CD4-positive, CD25-positive, alpha-beta regulatory T cell (primary cell): ENCODE measurements around the gene BAD. TPM values are rescaled to one million over a fixed set of nuclear protein-coding genes. Genes with fewer than 3 reads are reported as not detected.
"Not testable (repeated sequence)": the region's sequence is repeated elsewhere in the genome, so short reads cannot be mapped to it uniquely, and the experiment has no call there.

Experiments
- ATAC-seq, 2 donors: fragments of 150-1000 bp; cut with Tn5 transposase; one replicate each; pipeline ENCODE4 v1.10.0; 2021; ENCODE audit warnings: low read depth in 2 of 2, moderate number of reproducible peaks in 2 of 2, moderate library complexity in 1 of 2
- DNase-seq, 3 donors: peaks; one replicate each; pipeline versions ENCODE4 v3.0.0 to v3.0.0-alpha.2; 2012 to 2022; ENCODE audit warnings: mixed read lengths in 1 of 3
- H3K27ac ChIP-seq: one replicate; pipeline ENCODE4 v1.7.0; 2013; ENCODE audit warnings: mild to moderate bottlenecking, low read length; ENCODE audit not compliant: insufficient read depth, poor library complexity, severe bottlenecking
- H3K27me3 ChIP-seq: one replicate; pipeline ENCODE4 v1.7.0; 2013; ENCODE audit warnings: low read length; ENCODE audit not compliant: control insufficient read depth, insufficient read depth
- H3K36me3 ChIP-seq: one replicate; pipeline ENCODE4 v1.7.0; 2013; ENCODE audit warnings: mild to moderate bottlenecking, low read length, moderate library complexity; ENCODE audit not compliant: control insufficient read depth, insufficient read depth
- H3K4me1 ChIP-seq: 2 replicates; pipeline ENCODE4 v1.7.0; 2013; ENCODE audit warnings: mild to moderate bottlenecking, low read length; ENCODE audit not compliant: insufficient read depth, control insufficient read depth, poor library complexity, severe bottlenecking
- H3K4me3 ChIP-seq: one replicate; pipeline ENCODE4 v1.7.0; 2013; ENCODE audit warnings: low read depth, mild to moderate bottlenecking, low read length, moderate library complexity
- H3K9me3 ChIP-seq, 2 experiments: 1 replicate in 1 of 2; 2 replicates in 1 of 2; pipeline ENCODE4 v1.7.0; 2013; ENCODE audit warnings: low read length in 2 of 2, mild to moderate bottlenecking in 1 of 2, moderate library complexity in 1 of 2; ENCODE audit not compliant: control insufficient read depth in 2 of 2
- H3K27ac Mint-ChIP-seq, 3 donors: one replicate each; pipeline ENCODE4 v1.8.0; 2020 to 2022; ENCODE audit warnings: mild to moderate bottlenecking in 3 of 3, mixed read lengths in 3 of 3, moderate library complexity in 2 of 3
- H3K27me3 Mint-ChIP-seq: one replicate; pipeline ENCODE4 v1.8.0; 2022; ENCODE audit warnings: mild to moderate bottlenecking, mixed read lengths
- H3K36me3 Mint-ChIP-seq: one replicate; pipeline ENCODE4 v1.8.0; 2020; ENCODE audit warnings: mixed read lengths
- H3K4me1 Mint-ChIP-seq, 4 donors: one replicate each; pipeline ENCODE4 v1.8.0; 2020 to 2022; ENCODE audit warnings: mixed read lengths in 4 of 4, mild to moderate bottlenecking in 1 of 4
- H3K4me3 Mint-ChIP-seq, 4 donors: one replicate each; pipeline ENCODE4 v1.8.0; 2020 to 2022; ENCODE audit warnings: mild to moderate bottlenecking in 4 of 4, mixed read lengths in 4 of 4, moderate library complexity in 3 of 4
- H3K9me3 Mint-ChIP-seq, 7 donors: one replicate each; pipeline ENCODE4 v1.8.0; 2020 to 2022; ENCODE audit warnings: mixed read lengths in 7 of 7, mild to moderate bottlenecking in 3 of 7, moderate library complexity in 2 of 7
- polyA plus RNA-seq, 4 donors: library from polyadenylated mRNA; unstranded; fragments of 300-500 nt; fragmentation: Illumina TruSeq; gene quantifications; one replicate each; pipeline ENCODE4 v1.2.3, GENCODE V29; 2021
- total RNA-seq: library from RNA; stranded (reverse); gene quantifications from one replicate; pipeline ENCODE4 v1.2.3, GENCODE V29; 2022

Gene BAD
- total and polyA plus RNA-seq, 5 donors from 2014 or later = 25.7 to 50.4 (median 43.8) TPM

DNA sequence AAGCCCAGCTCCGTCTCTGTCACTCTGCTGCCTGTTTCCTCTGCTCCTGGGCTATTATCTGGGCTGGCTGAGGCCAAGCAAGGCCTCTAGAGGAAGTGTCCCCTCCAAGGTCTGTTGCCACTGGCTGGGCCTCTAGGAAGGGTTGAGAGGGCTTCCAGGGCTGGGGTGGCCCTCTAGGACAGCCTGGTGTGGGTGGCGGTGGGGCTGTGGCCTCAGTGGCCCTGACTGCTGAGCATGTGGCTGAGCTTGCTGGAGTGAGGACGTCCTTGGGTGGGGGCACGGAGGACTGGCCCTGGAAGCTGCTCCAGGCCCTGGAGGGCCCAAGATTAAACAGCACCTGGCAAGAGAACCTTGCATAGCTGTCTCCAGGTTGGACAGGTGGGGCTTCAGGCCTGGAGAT lies 39.5 kb upstream of the BAD start:
- peaks cover 14% of the 10 kb centered on the region for H3K36me3 Mint-ChIP-seq
- not testable (repeated sequence) for H3K9me3 Mint-ChIP-seq, H3K27me3 Mint-ChIP-seq, ATAC-seq, H3K27me3 ChIP-seq, H3K27ac Mint-ChIP-seq, H3K4me3 ChIP-seq, H3K36me3 ChIP-seq, H3K4me1 ChIP-seq, DNase-seq, H3K9me3 ChIP-seq, H3K27ac ChIP-seq
- peaks cover 0 to 16% (median 12%) of the 10 kb centered on the region in 4 donors for H3K4me1 Mint-ChIP-seq
- peak overlapping the region in 1 of 4 donors; percentile 21 for H3K4me3 Mint-ChIP-seq

GRCh38 chr11:64323373-64323772 lies 38.9 kb upstream of the BAD start:
- ATAC-seq (no peak), DNase-seq (no peak)
- Mint-ChIP-seq H3K27me3 (no peaks in the 10 kb centered on the region), H3K27ac (peak overlapping the region in 1 of 3 donors; percentile 5), H3K4me3 (peak overlapping the region in 1 of 4 donors; percentile 54), H3K9me3 (no peaks in the 10 kb centered on the region), H3K36me3 (peaks cover 14% of the 10 kb centered on the region), H3K4me1 (peaks cover 0 to 20% (median 14%) of the 10 kb centered on the region in 4 donors)
- no peak overlapping the region for H3K27ac ChIP-seq
- no peaks in the 10 kb centered on the region for H3K9me3 ChIP-seq
- H3K4me1 ChIP-seq = peaks cover 13% of the 10 kb centered on the region
- H3K27me3 ChIP-seq = no peaks in the 10 kb centered on the region
- H3K36me3 ChIP-seq = peaks cover 3% of the 10 kb centered on the region
- no peak overlapping the region for H3K4me3 ChIP-seq

GRCh38 chr11:64322925-64323260 lies 38.4 kb upstream of the BAD start:
- peaks cover 3% of the 10 kb centered on the region for H3K36me3 ChIP-seq
- Mint-ChIP-seq H3K27me3 (no peaks in the 10 kb centered on the region), H3K9me3 (no peaks in the 10 kb centered on the region), H3K4me1 (peaks cover 0 to 25% (median 16%) of the 10 kb centered on the region in 4 donors), H3K27ac (no peak overlapping the region), H3K36me3 (peaks cover 14% of the 10 kb centered on the region), H3K4me3 (no peak overlapping the region)
- H3K27ac ChIP-seq = no peak overlapping the region
- DNase-seq = no peak
- H3K27me3 ChIP-seq = no peaks in the 10 kb centered on the region
- peaks cover 16% of the 10 kb centered on the region for H3K4me1 ChIP-seq
- no peak overlapping the region for H3K4me3 ChIP-seq
- H3K9me3 ChIP-seq = no peaks in the 10 kb centered on the region
- no peak for ATAC-seq

- H3K36me3 ChIP-seq = peaks cover 3% of the 10 kb centered on the region
- no peak for DNase-seq
- Mint-ChIP-seq H3K9me3 (no peaks in the 10 kb centered on the region), H3K27me3 (no peaks in the 10 kb centered on the region), H3K27ac (no peak overlapping the region), H3K4me3 (peak overlapping the region in 2 of 4 donors; percentile 1 to 16), H3K4me1 (peaks cover 0 to 38% (median 23%) of the 10 kb centered on the region in 4 donors), H3K36me3 (peaks cover 18% of the 10 kb centered on the region)
- H3K27ac ChIP-seq = no peak overlapping the region
- ATAC-seq = no peak
- H3K4me3 ChIP-seq = no peak overlapping the region
- H3K4me1 ChIP-seq = peaks cover 27% of the 10 kb centered on the region
- H3K27me3 ChIP-seq = no peaks in the 10 kb centered on the region
- no peaks in the 10 kb centered on the region for H3K9me3 ChIP-seq
Measured at GRCh38 chr11:64321533-64321932, 37.1 kb upstream of the BAD start.

DNA sequence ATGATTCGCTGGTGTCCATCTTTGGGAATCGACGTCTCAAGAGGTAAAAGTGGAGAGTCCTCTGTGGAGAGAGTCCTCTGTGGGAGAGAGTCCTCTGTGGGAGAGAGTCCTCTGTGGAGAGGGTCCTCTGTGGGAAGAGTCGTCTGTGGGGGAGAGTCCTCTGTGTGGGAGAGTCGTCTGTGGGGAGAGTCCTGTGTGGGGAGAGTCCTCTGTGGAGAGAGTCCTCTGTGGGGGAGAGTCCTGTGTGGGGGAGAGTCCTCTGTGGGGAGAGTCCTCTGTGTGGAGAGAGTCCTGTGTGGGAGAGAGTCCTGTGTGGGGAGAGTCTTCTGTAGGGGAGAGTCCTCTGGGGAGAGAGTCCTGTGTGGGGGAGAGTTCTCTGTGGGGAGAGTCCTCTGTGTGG lies 36.6 kb upstream of the BAD start:
- H3K27ac ChIP-seq = no peak overlapping the region
- no peaks in the 10 kb centered on the region for H3K27me3 ChIP-seq
- DNase-seq (no peak), ATAC-seq (no peak)
- H3K4me1 Mint-ChIP-seq = peaks cover 0 to 42% (median 26%) of the 10 kb centered on the region in 4 donors
- no peak overlapping the region for H3K4me3 ChIP-seq
- no peaks in the 10 kb centered on the region for H3K27me3 Mint-ChIP-seq
- H3K4me3 Mint-ChIP-seq = peak overlapping the region in 2 of 4 donors; percentile 16 to 95
- H3K36me3 Mint-ChIP-seq = peaks cover 18% of the 10 kb centered on the region
- H3K9me3 Mint-ChIP-seq = no peaks in the 10 kb centered on the region
- H3K36me3 ChIP-seq = peaks cover 3% of the 10 kb centered on the region
- H3K9me3 ChIP-seq = no peaks in the 10 kb centered on the region
- peak overlapping the region in 2 of 3 donors; percentile 5 to 29 for H3K27ac Mint-ChIP-seq
- H3K4me1 ChIP-seq = peaks cover 31% of the 10 kb centered on the region

- H3K36me3 ChIP-seq = peaks cover 3% of the 10 kb centered on the region
- ATAC-seq = no peak
- Mint-ChIP-seq H3K27ac (peak overlapping the region in 1 of 3 donors; percentile 5), H3K4me3 (peak overlapping the region in 2 of 4 donors; percentile 84 to 95), H3K4me1 (peaks cover 0 to 42% (median 26%) of the 10 kb centered on the region in 4 donors), H3K27me3 (no peaks in the 10 kb centered on the region), H3K36me3 (peaks cover 18% of the 10 kb centered on the region), H3K9me3 (no peaks in the 10 kb centered on the region)
- H3K27me3 ChIP-seq = no peaks in the 10 kb centered on the region
- peaks cover 31% of the 10 kb centered on the region for H3K4me1 ChIP-seq
- H3K27ac ChIP-seq = no peak overlapping the region
- H3K9me3 ChIP-seq = no peaks in the 10 kb centered on the region
- no peak overlapping the region for H3K4me3 ChIP-seq
- no peak for DNase-seq
Measured at GRCh38 chr11:64320556-64320955, 36.1 kb upstream of the BAD start.

DNA sequence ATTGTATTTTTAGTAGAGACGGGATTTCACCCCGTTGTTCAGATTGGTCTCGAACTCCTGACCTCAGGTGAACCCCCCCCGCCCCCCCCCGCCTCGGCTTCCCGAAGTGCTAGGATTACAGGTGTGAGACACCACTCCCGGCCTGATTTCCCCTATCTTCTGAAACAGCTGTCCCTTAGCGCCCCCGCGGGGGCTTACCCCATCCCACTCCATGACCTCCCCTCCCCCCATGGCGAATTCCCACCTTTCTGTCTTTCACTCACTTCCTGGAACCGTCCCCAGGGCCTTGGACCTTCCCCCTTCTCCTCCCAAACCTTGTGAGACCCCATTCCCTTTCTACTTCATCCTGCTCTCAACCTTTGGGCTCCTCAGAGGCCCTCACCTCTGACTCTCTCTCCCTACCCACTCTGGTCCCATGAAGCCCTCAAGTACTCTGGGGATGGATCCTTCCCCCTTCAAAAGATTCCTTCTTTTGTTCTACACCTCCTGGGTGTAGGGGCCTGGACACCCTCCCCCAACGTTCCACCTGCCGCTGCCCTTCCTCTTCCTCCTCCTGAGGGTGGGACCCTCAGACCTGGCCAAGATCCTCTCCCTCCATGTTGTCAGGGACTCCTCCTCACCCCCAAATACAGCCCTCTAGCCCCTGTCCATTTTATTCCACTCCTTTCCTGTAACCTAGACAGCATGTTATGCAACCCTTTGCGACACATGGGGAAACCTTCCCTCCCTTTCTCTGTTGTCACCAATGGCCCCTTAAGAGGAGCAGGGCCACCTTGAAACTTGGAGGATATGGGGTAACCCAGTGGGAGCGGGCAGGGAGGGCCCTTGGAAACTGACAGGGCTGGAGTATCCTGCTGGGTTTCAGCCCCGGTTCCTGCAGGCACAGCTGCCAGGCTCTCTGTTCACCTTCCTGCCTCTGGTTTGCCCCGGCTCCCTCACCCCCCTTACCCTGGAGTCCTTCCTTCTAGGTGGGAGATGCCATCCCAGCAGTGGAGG lies 34.6 kb upstream of the BAD start:
- DNase-seq (no peak), ATAC-seq (no peak)
- H3K27me3 ChIP-seq = no peaks in the 10 kb centered on the region
- peaks cover 31% of the 10 kb centered on the region for H3K4me1 ChIP-seq
- Mint-ChIP-seq H3K27ac (peak overlapping the region; percentile 95 to 100 (median 99)), H3K4me1 (peaks cover 0 to 44% (median 26%) of the 10 kb centered on the region in 4 donors), H3K4me3 (peak overlapping the region; percentile 93 to 97 (median 96)), H3K9me3 (no peaks in the 10 kb centered on the region), H3K27me3 (no peaks in the 10 kb centered on the region), H3K36me3 (peaks cover 18% of the 10 kb centered on the region)
- H3K9me3 ChIP-seq = no peaks in the 10 kb centered on the region
- peak overlapping the region; percentile 26 for H3K4me3 ChIP-seq
- peaks cover 8% of the 10 kb centered on the region for H3K36me3 ChIP-seq
- peak overlapping the region; percentile 98 for H3K27ac ChIP-seq
